Liver (tissue), 9 donors: Measurements from ENCODE around the gene RASA1. TPM values are rescaled to one million over a fixed set of nuclear protein-coding genes. Genes with fewer than 3 reads are reported as not detected.

Experiments used
- DNase-seq: peaks from one replicate; pipeline ENCODE4 v3.0.0-alpha.2; 2017; ENCODE audit warnings: low spot score
- H3K27ac ChIP-seq, 2 donors: one replicate each; pipeline ENCODE4 v1.7.0; 2013; ENCODE audit warnings: inconsistent platforms in 2 of 2, low read length in 2 of 2, control low read depth in 1 of 2, low read depth in 1 of 2, mild to moderate bottlenecking in 1 of 2
- H3K27me3 ChIP-seq, 4 donors: one replicate each; pipeline versions ENCODE4 v1.6.1 to v1.7.0; 2013; ENCODE audit warnings: low read length in 3 of 4, inconsistent platforms in 1 of 4, mild to moderate bottlenecking in 1 of 4, moderate library complexity in 1 of 4; ENCODE audit not compliant: control insufficient read depth in 4 of 4, insufficient read depth in 4 of 4
- H3K36me3 ChIP-seq, 4 donors: one replicate each; pipeline versions ENCODE4 v1.6.1 to v1.7.0; 2013; ENCODE audit warnings: low read length in 3 of 4, mild to moderate bottlenecking in 3 of 4, low read depth in 1 of 4, moderate library complexity in 1 of 4; ENCODE audit not compliant: control insufficient read depth in 4 of 4, insufficient read depth in 3 of 4
- H3K4me1 ChIP-seq, 4 donors: one replicate each; pipeline versions ENCODE4 v1.6.1 to v1.7.0; 2013; ENCODE audit warnings: low read length in 3 of 4, mild to moderate bottlenecking in 3 of 4, moderate library complexity in 1 of 4; ENCODE audit not compliant: control insufficient read depth in 4 of 4, insufficient read depth in 4 of 4
- H3K4me3 ChIP-seq, 3 donors: one replicate each; pipeline versions ENCODE4 v1.6.1 to v1.7.0; 2013; ENCODE audit warnings: low read length in 3 of 3, control low read depth in 1 of 3, low read depth in 1 of 3, mild to moderate bottlenecking in 1 of 3
- H3K9ac ChIP-seq, 2 donors: one replicate each; pipeline ENCODE4 v1.7.0; 2013; ENCODE audit warnings: low read length in 2 of 2, mild to moderate bottlenecking in 2 of 2, moderate library complexity in 2 of 2, control low read depth in 1 of 2, low read depth in 1 of 2
- H3K9me3 ChIP-seq, 4 donors: one replicate each; pipeline versions ENCODE4 v1.6.1 to v1.7.0; 2013; ENCODE audit warnings: low read length in 3 of 4; ENCODE audit not compliant: control insufficient read depth in 4 of 4
- EGR1 ChIP-seq, 2 donors: IDR thresholded peaks; 2 replicates each; pipeline ENCODE4 v1.6.1; 2016 to 2018; ENCODE audit warnings: antibody characterized with exemption in 2 of 2, low read depth in 2 of 2
- FOXA1 ChIP-seq: IDR thresholded peaks from 2 replicates; pipeline ENCODE4 v1.6.1; 2016; ENCODE audit warnings: antibody characterized with exemption
- FOXA2 ChIP-seq: IDR thresholded peaks from 2 replicates; pipeline ENCODE4 v1.6.1; 2016; ENCODE audit warnings: antibody characterized with exemption
- GABPA ChIP-seq, 2 donors: IDR thresholded peaks in 1 of 2; conservative IDR thresholded peaks in 1 of 2; 2 replicates each; pipeline ENCODE4 v1.6.1; 2016; ENCODE audit warnings: antibody characterized with exemption in 2 of 2, mild to moderate bottlenecking in 1 of 2, moderate library complexity in 1 of 2
- JUND ChIP-seq, 2 donors: IDR thresholded peaks; 2 replicates each; pipeline ENCODE4 v1.6.1; 2016; ENCODE audit warnings: antibody characterized with exemption in 2 of 2
- MAX ChIP-seq: IDR thresholded peaks from 2 replicates; pipeline ENCODE4 v1.6.1; 2016; ENCODE audit warnings: antibody characterized with exemption
- NR2F2 ChIP-seq: IDR thresholded peaks from 2 replicates; pipeline ENCODE4 v1.6.1; 2016; ENCODE audit warnings: antibody characterized with exemption
- RAD21 ChIP-seq, 2 donors: IDR thresholded peaks; 2 replicates each; pipeline ENCODE4 v1.6.1; 2016; ENCODE audit warnings: antibody characterized with exemption in 2 of 2, mild to moderate bottlenecking in 2 of 2
- REST ChIP-seq: IDR thresholded peaks from 2 replicates; pipeline ENCODE4 v1.6.1; 2016; ENCODE audit warnings: antibody characterized with exemption, mild to moderate bottlenecking
- SP1 ChIP-seq: IDR thresholded peaks from 2 replicates; pipeline ENCODE4 v1.6.1; 2018; ENCODE audit warnings: antibody characterized with exemption, mild to moderate bottlenecking
- TAF1 ChIP-seq: conservative IDR thresholded peaks from 2 replicates; pipeline ENCODE4 v1.6.1; 2016; ENCODE audit warnings: antibody characterized with exemption, mild to moderate bottlenecking
- YY1 ChIP-seq: IDR thresholded peaks from 2 replicates; pipeline ENCODE4 v1.6.1; 2016; ENCODE audit warnings: antibody characterized with exemption, mild to moderate bottlenecking
- WGBS: extraction: QIAGEN DNeasy Blood & Tissue Kit; methylation state at CpG from one replicate; pipeline ENCODE4 v1.1.7; 2013; 5-methylcytosine and 5-hydroxymethylcytosine counted together
- polyA plus RNA-seq, 2 donors: library from polyadenylated mRNA; stranded (reverse) in 1 of 2; unstranded in 1 of 2; fragments of 200-250 nt in 1 of 2; fragments of >200 nt in 1 of 2; fragmentation: Nextera tagmentation in 1 of 2; extraction: Ambion mirVana in 1 of 2; gene quantifications; one replicate each; pipeline versions ENCODE4 v1.2.1 to v1.2.3, GENCODE V29; 2013 to 2015
- total RNA-seq, 2 donors: library from RNA; depleted of rRNA; stranded (reverse); fragments of >200 nt; gene quantifications; one replicate each; pipeline ENCODE4 v1.2.3, GENCODE V29; 2014
- TF ChIP-seq, protein P1 (sequence below): fragments of 150-350 bp; IDR thresholded peaks from 2 replicates; pipeline ENCODE4 v1.5.1; 2017; ENCODE audit warnings: improper control_type of control experiment, low read depth, low read length; ENCODE audit not compliant: missing input control
- TF ChIP-seq, protein P2 (sequence below): IDR thresholded peaks from 2 replicates; pipeline ENCODE4 v1.6.1; 2016; ENCODE audit warnings: antibody characterized with exemption
- donor health status: healthy.
- donor health status: healthy.
- donor health status: healthy.
- donor health status: healthy.
- donor health status: healthy.

RASA1 gene
- total and polyA plus RNA-seq, 4 donors, result 3.7 to 18.1 (median 7.0) TPM

DNA sequence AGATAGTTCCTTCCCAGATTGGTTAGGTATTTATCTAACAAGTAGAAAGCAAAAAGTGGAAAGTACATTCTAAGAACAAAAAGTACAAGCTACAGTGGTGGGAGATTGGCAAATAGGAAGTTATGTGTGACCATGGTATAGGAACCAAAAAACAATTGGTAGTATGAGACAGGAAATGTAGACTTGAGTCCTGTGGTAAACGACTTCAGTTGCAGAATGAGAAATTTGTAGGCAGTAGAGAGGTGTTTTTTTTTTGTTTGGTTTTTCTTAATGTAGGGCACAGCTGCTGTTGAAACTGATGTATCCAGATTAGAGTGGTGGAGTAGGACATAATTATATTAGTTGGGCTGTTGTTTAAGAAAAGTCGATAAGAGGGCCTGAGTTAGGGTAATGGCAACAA is 73.0 kb downstream of the RASA1 start:
- no peaks in the 10 kb centered on the region for H3K4me1 ChIP-seq
- 77% methylated on average over 2 of the region's 2 CpGs for WGBS
- H3K9me3 ChIP-seq, result no peaks in the 10 kb centered on the region
- peaks cover 2 to 15% (median 3%) of the 10 kb centered on the region in 4 donors for H3K36me3 ChIP-seq
- no peak for DNase-seq
- no peaks in the 10 kb centered on the region for H3K27me3 ChIP-seq
- H3K9ac ChIP-seq, result no peak overlapping the region
- TF ChIP-seq RAD21 (IDR thresholded peaks at IDR 0.05) (no peak), MAX (no peak), REST (no peak), JUND (IDR thresholded peaks at IDR 0.05) (no peak), GABPA (IDR thresholded peaks at IDR 0.05 in 1 of 2, conservative IDR thresholded peaks at IDR 0.05 in 1 of 2) (no peak), YY1 (no peak), SP1 (no peak)
- TF ChIP-seq, protein P1, sequence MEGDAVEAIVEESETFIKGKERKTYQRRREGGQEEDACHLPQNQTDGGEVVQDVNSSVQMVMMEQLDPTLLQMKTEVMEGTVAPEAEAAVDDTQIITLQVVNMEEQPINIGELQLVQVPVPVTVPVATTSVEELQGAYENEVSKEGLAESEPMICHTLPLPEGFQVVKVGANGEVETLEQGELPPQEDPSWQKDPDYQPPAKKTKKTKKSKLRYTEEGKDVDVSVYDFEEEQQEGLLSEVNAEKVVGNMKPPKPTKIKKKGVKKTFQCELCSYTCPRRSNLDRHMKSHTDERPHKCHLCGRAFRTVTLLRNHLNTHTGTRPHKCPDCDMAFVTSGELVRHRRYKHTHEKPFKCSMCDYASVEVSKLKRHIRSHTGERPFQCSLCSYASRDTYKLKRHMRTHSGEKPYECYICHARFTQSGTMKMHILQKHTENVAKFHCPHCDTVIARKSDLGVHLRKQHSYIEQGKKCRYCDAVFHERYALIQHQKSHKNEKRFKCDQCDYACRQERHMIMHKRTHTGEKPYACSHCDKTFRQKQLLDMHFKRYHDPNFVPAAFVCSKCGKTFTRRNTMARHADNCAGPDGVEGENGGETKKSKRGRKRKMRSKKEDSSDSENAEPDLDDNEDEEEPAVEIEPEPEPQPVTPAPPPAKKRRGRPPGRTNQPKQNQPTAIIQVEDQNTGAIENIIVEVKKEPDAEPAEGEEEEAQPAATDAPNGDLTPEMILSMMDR, result no peak
- H3K27ac ChIP-seq, result no peak overlapping the region
- no peak overlapping the region for H3K4me3 ChIP-seq

- Histone ChIP-seq H3K27ac (no peak overlapping the region), H3K4me1 (no peaks in the 10 kb centered on the region), H3K9ac (no peak overlapping the region), H3K27me3 (no peaks in the 10 kb centered on the region), H3K4me3 (no peak overlapping the region), H3K36me3 (peaks cover 2 to 6% (median 3%) of the 10 kb centered on the region in 4 donors), H3K9me3 (no peaks in the 10 kb centered on the region)
- TF ChIP-seq EGR1 (IDR thresholded peaks at IDR 0.05; ENCODE audit: low read depth in 2 of 2), result no peak
- TF ChIP-seq NR2F2, result no peak
- TF ChIP-seq FOXA1, result no peak
- TF ChIP-seq FOXA2, result no peak
- TF ChIP-seq SP1, result no peak
- TF ChIP-seq MAX, result no peak
- TF ChIP-seq, protein P2, sequence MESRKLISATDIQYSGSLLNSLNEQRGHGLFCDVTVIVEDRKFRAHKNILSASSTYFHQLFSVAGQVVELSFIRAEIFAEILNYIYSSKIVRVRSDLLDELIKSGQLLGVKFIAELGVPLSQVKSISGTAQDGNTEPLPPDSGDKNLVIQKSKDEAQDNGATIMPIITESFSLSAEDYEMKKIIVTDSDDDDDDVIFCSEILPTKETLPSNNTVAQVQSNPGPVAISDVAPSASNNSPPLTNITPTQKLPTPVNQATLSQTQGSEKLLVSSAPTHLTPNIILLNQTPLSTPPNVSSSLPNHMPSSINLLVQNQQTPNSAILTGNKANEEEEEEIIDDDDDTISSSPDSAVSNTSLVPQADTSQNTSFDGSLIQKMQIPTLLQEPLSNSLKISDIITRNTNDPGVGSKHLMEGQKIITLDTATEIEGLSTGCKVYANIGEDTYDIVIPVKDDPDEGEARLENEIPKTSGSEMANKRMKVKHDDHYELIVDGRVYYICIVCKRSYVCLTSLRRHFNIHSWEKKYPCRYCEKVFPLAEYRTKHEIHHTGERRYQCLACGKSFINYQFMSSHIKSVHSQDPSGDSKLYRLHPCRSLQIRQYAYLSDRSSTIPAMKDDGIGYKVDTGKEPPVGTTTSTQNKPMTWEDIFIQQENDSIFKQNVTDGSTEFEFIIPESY, result no peak
- no peak for TF ChIP-seq TAF1
- TF ChIP-seq YY1, result no peak
- no peak for DNase-seq
- 85% methylated on average over 1 of the region's 1 CpG for WGBS
Observed at GRCh38 chr5:87347272-87347671, 79.6 kb downstream of the RASA1 start.
